Measurements from ENCODE around the gene FANK1. TPM values are rescaled to one million over a fixed set of nuclear protein-coding genes. Genes with fewer than 3 reads are reported as not detected.

Gene FANK1
- total and polyA plus RNA-seq, 2 donors (not counting 1 experiment from before 2014, with no cell fraction given) = 0.13 TPM; not detected in 1

DNA sequence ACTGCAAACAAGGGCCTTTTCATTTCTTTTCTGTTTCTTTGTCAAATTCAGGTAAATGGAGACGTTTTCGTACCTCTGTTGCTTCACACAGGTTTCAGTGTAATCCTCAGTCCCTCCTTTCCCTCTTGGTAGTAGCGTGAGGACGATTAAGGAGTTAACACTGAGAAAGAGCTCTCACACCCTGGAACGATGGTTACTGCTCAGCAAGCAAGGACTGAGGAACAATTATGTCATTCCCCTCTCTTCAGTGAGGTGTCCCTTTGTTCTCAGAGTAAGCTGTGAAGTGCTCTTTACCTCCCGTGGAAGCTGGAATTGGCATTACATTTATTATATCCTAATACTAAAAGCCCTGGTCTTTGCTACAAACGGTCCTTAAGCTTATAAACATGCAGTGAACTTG is 95.9 kb downstream of the FANK1 start:
- Histone ChIP-seq H3K27ac (ENCODE audit: low read length in 2 of 2) (no peak overlapping the region), H3K4me1 (ENCODE audit: control insufficient read depth in 2 of 2, insufficient read depth in 2 of 2, low read length in 2 of 2) (no peaks in the 10 kb centered on the region), H3K79me2 (ENCODE audit: control insufficient read depth, insufficient read depth, low read length) (no peaks in the 10 kb centered on the region), H3K9ac (ENCODE audit: low read length) (no peak overlapping the region), H3K9me3 (ENCODE audit: control extremely low read depth in 1 of 3, control insufficient read depth in 2 of 3, insufficient read depth in 1 of 3, low read length in 2 of 3) (peaks cover 0 to 10% (median 0%) of the 10 kb centered on the region in 3 donors), H3K27me3 (replicated peaks in 1 of 4; ENCODE audit: control extremely low read depth in 1 of 4, control insufficient read depth in 3 of 4, insufficient read depth in 4 of 4, low read length in 3 of 4) (peaks cover 0 to 3% (median 0%) of the 10 kb centered on the region in 4 experiments), H3K4me2 (replicated peaks; ENCODE audit: low read depth, low read length, poor library complexity, severe bottlenecking) (no peak overlapping the region), H2AFZ (ENCODE audit: insufficient read depth, low read depth, low read length, poor library complexity, severe bottlenecking) (no peak overlapping the region), H3K4me3 (ENCODE audit: control extremely low read depth in 1 of 5, extremely low read depth in 1 of 5, insufficient read depth in 1 of 5, low read depth in 2 of 5, low read length in 4 of 5) (no peak overlapping the region), H4K20me1 (ENCODE audit: control insufficient read depth, insufficient read depth, low read length, poor library complexity, severe bottlenecking) (no peaks in the 10 kb centered on the region), H3K36me3 (replicated peaks in 1 of 2; ENCODE audit: control extremely low read depth in 1 of 2, control insufficient read depth in 1 of 2, extremely low read depth in 1 of 2, insufficient read depth in 2 of 2, low read length in 1 of 2) (no peaks in the 10 kb centered on the region)
- no peak overlapping the region for H3K4me3 Mint-ChIP-seq
- ATAC-seq (ENCODE audit: low read depth) (no peak), DNase-seq (no peak)
- ChIA-PET POLR2A (no interaction called here), CTCF (no interaction called here)
- WGBS (ENCODE audit: insufficient coverage) = 84% methylated on average over 5 of the region's 7 CpGs
- H3K4me1 Mint-ChIP-seq = no peaks in the 10 kb centered on the region
- TF ChIP-seq, protein P1, sequence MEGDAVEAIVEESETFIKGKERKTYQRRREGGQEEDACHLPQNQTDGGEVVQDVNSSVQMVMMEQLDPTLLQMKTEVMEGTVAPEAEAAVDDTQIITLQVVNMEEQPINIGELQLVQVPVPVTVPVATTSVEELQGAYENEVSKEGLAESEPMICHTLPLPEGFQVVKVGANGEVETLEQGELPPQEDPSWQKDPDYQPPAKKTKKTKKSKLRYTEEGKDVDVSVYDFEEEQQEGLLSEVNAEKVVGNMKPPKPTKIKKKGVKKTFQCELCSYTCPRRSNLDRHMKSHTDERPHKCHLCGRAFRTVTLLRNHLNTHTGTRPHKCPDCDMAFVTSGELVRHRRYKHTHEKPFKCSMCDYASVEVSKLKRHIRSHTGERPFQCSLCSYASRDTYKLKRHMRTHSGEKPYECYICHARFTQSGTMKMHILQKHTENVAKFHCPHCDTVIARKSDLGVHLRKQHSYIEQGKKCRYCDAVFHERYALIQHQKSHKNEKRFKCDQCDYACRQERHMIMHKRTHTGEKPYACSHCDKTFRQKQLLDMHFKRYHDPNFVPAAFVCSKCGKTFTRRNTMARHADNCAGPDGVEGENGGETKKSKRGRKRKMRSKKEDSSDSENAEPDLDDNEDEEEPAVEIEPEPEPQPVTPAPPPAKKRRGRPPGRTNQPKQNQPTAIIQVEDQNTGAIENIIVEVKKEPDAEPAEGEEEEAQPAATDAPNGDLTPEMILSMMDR (IDR thresholded peaks at IDR 0.05) = no peak
- no peak for TF ChIP-seq EZH2 (IDR thresholded peaks at IDR 0.05; ENCODE audit: borderline replicate concordance, insufficient read depth, low read depth, low read length, poor library complexity, severe bottlenecking)
- peaks cover 2% of the 10 kb centered on the region for H3K27me3 Mint-ChIP-seq
- intact Hi-C loops (cut with micrococcal nuclease) = no loop called here
- H3K27ac Mint-ChIP-seq = no peak overlapping the region
- H3K9me3 Mint-ChIP-seq (ENCODE audit: insufficient read depth) = no peaks in the 10 kb centered on the region

DNA sequence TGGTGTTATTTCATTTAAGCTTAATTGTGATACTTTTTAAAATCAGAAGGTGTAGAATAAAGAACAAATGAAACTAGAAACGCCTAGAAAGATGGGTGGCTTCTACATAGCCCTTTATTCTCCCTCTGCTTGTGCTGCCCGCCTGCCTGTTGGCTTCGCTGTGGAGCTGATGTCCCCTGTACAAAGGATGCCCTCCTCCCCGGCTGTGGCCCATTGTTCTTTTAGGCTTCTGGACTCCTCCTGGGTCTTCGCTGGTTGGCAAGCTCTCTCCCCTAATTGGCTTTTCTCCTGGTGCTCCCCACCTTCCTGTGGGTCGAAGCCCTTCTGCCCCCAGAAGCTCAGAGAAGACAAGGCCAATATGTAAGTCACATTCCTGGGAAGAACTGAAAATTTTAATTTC is 98.2 kb downstream of the FANK1 start:
- Histone ChIP-seq H3K27me3 (replicated peaks in 1 of 4; ENCODE audit: control extremely low read depth in 1 of 4, control insufficient read depth in 3 of 4, insufficient read depth in 4 of 4, low read length in 3 of 4) (peaks cover 0 to 3% (median 0%) of the 10 kb centered on the region in 4 experiments), H3K36me3 (replicated peaks in 1 of 2; ENCODE audit: control extremely low read depth in 1 of 2, control insufficient read depth in 1 of 2, extremely low read depth in 1 of 2, insufficient read depth in 2 of 2, low read length in 1 of 2) (no peaks in the 10 kb centered on the region), H3K4me2 (replicated peaks; ENCODE audit: low read depth, low read length, poor library complexity, severe bottlenecking) (no peak overlapping the region), H4K20me1 (ENCODE audit: control insufficient read depth, insufficient read depth, low read length, poor library complexity, severe bottlenecking) (no peaks in the 10 kb centered on the region), H3K79me2 (ENCODE audit: control insufficient read depth, insufficient read depth, low read length) (no peaks in the 10 kb centered on the region), H2AFZ (ENCODE audit: insufficient read depth, low read depth, low read length, poor library complexity, severe bottlenecking) (no peak overlapping the region), H3K4me1 (ENCODE audit: control insufficient read depth in 2 of 2, insufficient read depth in 2 of 2, low read length in 2 of 2) (no peaks in the 10 kb centered on the region), H3K9ac (ENCODE audit: low read length) (no peak overlapping the region), H3K4me3 (ENCODE audit: control extremely low read depth in 1 of 5, extremely low read depth in 1 of 5, insufficient read depth in 1 of 5, low read depth in 2 of 5, low read length in 4 of 5) (no peak overlapping the region), H3K27ac (ENCODE audit: low read length in 2 of 2) (no peak overlapping the region), H3K9me3 (ENCODE audit: control extremely low read depth in 1 of 3, control insufficient read depth in 2 of 3, insufficient read depth in 1 of 3, low read length in 2 of 3) (peaks cover 0 to 10% (median 0%) of the 10 kb centered on the region in 3 donors)
- no peaks in the 10 kb centered on the region for H3K4me1 Mint-ChIP-seq
- no peak for ATAC-seq (ENCODE audit: low read depth)
- ChIA-PET CTCF (interaction anchor here (1.0 to 2.0 kb wide), 2 partner anchors 14 to 103 kb away, joined by 5 to 7 read pairs; no protein-coding TSS in a partner anchor), POLR2A (no interaction called here)
- H3K9me3 Mint-ChIP-seq (ENCODE audit: insufficient read depth) = no peaks in the 10 kb centered on the region
- peaks cover 3% of the 10 kb centered on the region for H3K27me3 Mint-ChIP-seq
- 98% methylated on average over 4 of the region's 6 CpGs for WGBS (ENCODE audit: insufficient coverage)
- H3K4me3 Mint-ChIP-seq = no peak overlapping the region
- DNase-seq = no peak
- no peak overlapping the region for H3K27ac Mint-ChIP-seq
- TF ChIP-seq, protein P1 (IDR thresholded peaks at IDR 0.05) = no peak
- TF ChIP-seq EZH2 (IDR thresholded peaks at IDR 0.05; ENCODE audit: borderline replicate concordance, insufficient read depth, low read depth, low read length, poor library complexity, severe bottlenecking) = no peak
- intact Hi-C loops (cut with micrococcal nuclease) = no loop called here
